Astrocyte (in vitro differentiated cells and primary cell): ENCODE results near the gene PERM1.

ENCODE experiments used
- EZH2 ChIP-seq: IDR thresholded peaks from 2 replicates; pipeline ENCODE4 v1.6.1; 2012; ENCODE audit warnings: mild to moderate bottlenecking, low read length, inconsistent platforms; ENCODE audit not compliant: insufficient read depth
- TF ChIP-seq, protein P1 (sequence below): IDR thresholded peaks from 2 replicates; pipeline ENCODE4 v1.5.1; 2011; ENCODE audit warnings: low read depth, mild to moderate bottlenecking, inconsistent platforms, low read length, moderate library complexity; ENCODE audit not compliant: insufficient read depth

DNA sequence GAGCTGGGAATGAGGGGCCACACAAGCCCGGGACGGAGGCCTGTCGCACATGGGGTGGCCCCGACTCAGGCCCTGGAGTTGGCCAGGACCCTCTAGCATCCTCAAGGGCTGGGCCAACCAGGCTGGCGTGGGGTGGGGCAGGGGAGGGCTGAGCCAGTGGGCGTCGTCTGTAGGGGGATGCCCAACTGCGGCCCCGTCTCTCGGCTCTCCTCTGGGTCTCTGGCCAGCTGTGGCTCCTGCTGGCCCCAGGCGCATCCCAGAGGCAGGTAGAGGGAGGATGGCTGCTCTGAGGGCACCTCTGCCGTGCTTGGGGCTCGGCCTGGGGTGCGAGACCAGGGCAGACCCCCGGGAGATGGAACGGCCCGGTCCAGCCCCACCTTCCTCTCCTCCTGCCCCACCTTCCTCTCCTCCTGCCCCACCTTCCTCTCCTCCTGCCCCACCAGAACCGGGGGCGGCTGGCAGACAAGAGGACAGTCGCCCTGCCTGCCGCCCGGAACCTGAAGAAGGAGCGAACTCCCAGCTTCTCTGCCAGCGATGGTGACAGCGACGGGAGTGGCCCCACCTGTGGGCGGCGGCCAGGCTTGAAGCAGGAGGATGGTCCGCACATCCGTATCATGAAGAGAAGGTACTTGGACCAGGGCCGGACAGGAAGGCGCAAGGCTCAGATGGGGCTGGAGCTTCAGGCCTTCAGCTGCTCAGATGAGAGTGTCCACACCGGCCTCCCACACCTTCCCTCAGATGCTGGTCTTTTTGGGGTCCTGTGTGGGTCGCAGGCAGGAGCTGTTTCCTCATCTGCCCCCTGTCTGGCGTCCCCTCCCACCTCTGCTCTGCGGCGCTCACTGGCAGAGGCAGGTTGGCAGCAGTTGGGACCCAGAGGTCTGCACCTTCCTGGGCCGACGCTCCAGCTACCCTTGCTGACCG, 51.9 kb downstream of the PERM1 start:
- TF ChIP-seq, protein P1, sequence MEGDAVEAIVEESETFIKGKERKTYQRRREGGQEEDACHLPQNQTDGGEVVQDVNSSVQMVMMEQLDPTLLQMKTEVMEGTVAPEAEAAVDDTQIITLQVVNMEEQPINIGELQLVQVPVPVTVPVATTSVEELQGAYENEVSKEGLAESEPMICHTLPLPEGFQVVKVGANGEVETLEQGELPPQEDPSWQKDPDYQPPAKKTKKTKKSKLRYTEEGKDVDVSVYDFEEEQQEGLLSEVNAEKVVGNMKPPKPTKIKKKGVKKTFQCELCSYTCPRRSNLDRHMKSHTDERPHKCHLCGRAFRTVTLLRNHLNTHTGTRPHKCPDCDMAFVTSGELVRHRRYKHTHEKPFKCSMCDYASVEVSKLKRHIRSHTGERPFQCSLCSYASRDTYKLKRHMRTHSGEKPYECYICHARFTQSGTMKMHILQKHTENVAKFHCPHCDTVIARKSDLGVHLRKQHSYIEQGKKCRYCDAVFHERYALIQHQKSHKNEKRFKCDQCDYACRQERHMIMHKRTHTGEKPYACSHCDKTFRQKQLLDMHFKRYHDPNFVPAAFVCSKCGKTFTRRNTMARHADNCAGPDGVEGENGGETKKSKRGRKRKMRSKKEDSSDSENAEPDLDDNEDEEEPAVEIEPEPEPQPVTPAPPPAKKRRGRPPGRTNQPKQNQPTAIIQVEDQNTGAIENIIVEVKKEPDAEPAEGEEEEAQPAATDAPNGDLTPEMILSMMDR = no peak
- no peak for TF ChIP-seq EZH2
